GM18870 (cell line): ENCODE results near the gene ITSN1.
"Not testable (repeated sequence)": the region's sequence is repeated elsewhere in the genome, so short reads cannot be mapped to it uniquely, and the experiment has no call there.

Experiments used
- ATAC-seq: cut with Tn5 transposase; IDR thresholded peaks from one replicate; pipeline ENCODE4 v1.9.1; 2021; ENCODE audit warnings: moderate library complexity; ENCODE audit not compliant: unreplicated experiment

ITSN1 gene

GRCh38 chr21:33642027-33642895 is at the start of gene ITSN1:
Gene ITSN1 (plus strand): TSS chr21:33642501. CDS start chr21:33718829, 76,328 bp downstream.
- ATAC-seq, result peak; percentile 84

DNA sequence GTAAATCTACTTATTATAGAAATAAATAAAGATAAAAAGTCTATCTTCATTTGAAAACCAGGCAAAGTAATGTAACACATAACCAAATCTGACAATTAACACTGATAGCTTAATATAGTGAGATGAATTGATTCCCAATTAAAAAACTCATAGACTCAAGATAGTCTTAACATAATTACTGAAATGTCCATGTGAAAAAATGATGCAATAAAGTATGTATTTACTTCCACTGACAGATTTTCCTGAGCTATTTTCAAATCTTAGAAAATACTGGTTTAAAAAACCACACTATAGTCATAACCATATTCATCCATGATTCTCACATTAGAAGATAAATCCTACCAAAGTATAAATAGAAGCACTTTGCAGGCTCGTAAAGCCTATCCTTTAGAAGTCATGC is 44.2 kb upstream of the ITSN1 start:
- no peak for ATAC-seq

GRCh38 chr21:33608559-33608958 is 33.7 kb upstream of the ITSN1 start:
- ATAC-seq, result no peak

DNA sequence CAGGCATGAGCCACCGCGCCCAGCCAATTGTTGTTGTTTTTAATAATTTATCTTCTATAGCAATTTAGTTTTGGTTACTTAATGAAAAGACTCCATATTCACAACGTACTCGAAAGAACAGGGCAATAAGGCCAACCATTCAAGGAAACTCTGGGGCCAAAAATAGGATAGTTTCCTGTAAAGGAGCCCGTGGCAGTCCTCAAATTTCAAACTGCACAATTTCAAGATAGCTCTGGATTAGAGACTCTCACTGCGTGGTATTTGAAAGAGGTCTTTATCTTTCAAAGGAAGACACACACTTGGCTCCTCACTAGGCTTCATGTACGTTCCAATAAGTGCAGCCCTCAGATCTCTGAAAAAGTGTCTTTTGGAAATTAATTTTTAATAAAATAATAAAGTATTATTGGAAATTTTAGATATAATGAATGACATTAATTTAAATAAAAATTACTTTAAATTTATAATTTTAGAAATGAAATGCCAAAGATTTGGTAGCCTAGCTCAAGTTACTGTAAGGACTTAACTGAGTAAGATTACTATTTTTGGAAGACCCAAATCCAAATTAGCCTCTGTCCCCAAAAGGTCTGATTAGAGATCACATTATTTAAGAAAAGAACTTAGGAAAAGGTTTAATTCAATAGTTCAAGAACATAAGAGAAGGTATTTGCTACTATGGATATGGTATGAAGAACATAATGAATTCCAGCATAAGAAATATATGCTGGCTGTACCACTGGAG is 31.1 kb upstream of the ITSN1 start:
- no peak for ATAC-seq

DNA sequence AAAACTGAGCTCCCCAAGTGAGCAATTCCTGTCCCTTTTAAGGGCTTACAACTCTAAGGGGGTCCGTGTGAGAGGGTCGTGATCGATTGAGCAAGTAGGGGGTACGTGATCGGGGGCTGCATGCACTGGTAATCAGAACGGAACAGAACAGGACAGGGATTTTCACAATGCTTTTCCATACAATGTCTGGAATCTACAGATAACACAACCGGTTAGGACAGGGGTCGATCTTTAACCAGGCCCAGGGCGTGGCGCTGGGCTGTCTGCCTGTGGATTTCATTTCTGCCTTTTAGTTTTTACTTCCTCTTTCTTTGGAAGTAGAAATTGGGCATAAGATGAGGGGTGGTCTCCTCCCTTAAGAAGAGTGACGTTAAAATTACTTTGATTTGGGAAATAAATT is 24.7 kb upstream of the ITSN1 start:
- not testable (repeated sequence) for ATAC-seq

DNA sequence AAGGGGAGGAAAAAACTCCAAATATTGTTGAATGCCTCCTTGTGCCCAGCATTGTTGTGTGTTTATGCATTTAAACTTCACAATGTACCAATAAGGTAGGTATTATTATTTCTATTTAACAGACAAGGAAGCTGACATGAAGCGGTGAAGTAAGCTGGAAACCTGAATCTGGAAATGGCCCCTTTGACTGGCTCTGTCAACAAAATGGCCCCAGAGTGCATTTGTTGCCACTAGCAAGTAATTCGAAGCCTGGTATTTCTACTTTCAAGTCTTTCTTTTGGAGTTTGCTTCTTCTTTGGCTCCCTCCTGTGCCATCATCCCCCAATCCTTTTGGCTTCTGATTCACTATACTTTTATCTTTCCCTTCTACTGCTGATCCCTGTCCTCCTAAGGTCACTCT is 23.9 kb upstream of the ITSN1 start:
- no peak for ATAC-seq

DNA sequence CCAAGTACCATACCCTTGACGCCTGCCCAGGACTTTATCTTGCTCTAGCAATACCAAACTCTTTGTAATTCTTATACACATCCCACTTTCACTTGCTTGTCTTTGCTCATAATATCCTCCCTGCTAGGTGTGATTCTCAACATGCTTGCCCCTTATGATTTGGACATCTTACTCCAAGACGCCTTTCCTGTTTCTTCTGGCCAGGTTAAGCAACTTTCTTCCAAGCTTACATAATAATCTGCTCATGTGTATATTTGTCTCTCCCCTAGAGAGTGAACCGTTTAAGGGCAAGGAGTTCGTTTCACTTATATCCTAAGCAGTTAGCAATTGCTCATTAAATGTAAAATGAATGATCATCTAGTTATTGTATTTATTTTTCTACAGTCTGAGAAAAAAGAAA is 22.6 kb upstream of the ITSN1 start:
- no peak for ATAC-seq

DNA sequence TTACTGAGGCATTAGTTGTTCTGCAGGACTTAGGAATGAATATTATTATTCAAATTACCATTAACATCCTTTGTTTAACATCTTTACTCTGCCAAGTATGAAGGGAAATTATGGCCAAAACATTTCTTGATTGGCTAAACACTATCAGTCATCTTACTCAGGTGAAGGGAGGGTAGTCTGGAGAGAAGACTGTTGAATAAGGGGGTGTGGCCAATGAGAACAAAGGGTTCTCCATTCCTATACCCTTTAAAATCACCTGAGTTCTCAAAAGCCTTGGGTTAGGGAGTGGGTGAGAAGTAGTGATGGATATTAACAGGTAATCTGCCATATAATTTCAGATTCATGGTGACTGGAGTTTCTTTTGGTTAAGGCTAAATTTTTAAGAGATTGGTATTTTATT is 20.0 kb upstream of the ITSN1 start:
- no peak for ATAC-seq

DNA sequence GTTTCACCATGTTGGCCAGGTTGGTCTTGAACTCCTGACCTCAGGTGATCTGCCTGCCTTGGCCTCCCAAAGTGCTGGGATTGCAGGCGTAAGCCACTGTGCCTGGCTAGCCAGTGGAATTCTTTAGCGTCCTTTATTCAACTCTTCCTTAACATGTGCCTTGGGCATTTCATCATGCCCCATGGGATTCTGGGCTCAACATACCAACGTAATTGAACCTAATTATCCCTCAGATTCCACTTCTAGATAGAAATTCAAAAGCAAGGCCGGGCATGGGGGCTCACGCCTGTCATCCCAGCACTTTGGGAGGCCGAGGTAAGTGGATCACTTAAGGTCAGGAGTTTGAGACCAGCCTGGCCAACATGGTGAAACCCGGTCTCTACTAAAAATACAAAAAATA is 16.1 kb upstream of the ITSN1 start:
- not testable (repeated sequence) for ATAC-seq

GRCh38 chr21:33634254-33634653 is 8.0 kb upstream of the ITSN1 start:
- no peak for ATAC-seq

DNA sequence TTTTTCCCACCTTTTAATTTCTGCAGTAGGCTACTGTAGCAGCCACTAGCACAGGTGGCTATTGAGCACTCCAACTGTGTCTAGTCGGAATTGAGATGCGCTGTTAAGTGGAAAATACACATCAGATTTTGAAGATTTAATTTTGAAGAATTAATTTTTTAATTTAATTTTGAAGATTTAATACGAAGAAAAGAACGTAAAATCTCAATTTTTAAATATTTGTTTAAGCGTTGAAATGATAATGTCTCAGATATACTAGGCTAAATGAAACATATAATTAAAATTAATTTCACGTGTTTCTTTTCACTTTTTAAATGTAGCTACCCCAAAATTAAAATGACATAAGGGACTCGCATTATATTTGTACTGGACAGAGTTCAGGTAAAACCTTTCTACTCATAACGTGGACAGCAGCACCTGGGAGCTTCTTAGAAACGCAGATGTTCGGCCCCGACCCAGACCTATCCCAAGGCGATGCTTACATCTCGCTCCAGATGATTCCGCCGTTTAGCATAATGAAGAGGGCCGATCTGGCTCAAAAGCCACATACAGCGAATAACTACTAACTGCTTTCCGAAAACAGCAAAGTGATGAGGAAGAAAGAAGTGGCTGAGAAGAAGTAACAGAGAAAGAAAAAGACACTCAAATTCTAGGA is 1.5 kb upstream of the ITSN1 start:
- no peak for ATAC-seq

- peak; percentile 86 for ATAC-seq
Measured at GRCh38 chr21:33641352-33642026, 812 bp upstream of the ITSN1 start, which contains the start of gene CRYZL1. Gene CRYZL1 (minus strand): TSS chr21:33641741. CDS start chr21:33631551, 10,190 bp downstream.

- ATAC-seq, result no peak
Measured at GRCh38 chr21:33642896-33643657, 776 bp downstream of the ITSN1 start.

GRCh38 chr21:33643658-33644311 is 1.5 kb downstream of the ITSN1 start:
- no peak for ATAC-seq

DNA sequence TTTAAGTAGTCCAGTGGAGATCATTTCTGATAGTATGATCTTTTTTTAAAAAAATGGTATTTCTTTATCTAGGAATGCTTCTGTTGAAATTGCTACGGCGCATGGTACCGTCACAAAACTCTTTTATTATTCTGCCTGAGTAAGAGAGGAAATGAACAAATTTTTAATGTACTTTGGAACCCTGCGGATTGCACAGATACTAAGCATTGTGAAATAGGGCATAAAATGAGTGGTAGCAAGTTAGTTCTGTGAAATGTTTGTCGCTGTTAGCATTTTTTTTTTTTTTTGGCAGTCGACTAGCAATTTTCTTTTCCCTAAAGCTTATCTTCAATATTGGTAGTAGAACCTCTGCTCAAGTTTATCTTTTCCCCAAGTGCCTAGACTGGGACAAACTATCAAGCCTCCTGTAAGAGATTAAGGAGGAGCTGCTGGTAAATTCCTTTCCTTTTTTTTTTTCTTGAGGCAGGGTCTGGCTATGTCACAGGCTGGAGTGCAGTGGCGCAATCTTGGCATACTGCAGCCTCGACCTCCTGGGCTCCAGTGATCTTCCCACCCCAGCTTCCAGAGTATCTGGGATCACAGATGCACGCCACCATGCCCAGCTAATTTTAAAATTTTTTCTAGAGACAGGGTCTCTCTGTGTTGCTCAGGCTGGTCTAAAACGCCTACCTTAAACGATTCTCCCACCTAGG is 2.2 kb downstream of the ITSN1 start:
- no peak for ATAC-seq

DNA sequence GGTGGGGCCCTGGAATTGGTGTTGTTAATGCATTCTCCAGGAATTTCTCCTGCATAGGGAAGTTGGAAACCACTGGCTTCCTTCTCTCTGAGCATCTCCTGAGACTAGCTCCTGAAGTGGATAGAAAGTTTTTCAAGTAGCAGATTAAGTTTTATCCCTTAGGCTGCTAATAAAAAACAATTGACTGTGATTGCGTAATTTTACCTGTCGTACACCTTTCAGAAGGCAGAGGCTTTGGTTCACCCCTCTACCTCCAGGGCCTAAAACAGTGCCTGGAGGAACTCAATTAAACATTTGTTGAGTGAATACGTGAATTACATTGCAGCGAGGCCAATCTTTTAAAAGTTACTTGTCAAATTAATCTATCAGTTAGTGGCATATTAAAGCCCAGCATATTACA is 3.4 kb downstream of the ITSN1 start:
- ATAC-seq, result no peak

GRCh38 chr21:33647587-33647986 is 5.3 kb downstream of the ITSN1 start:
- ATAC-seq, result no peak

GRCh38 chr21:33648555-33648954 is 6.3 kb downstream of the ITSN1 start:
- no peak for ATAC-seq

DNA sequence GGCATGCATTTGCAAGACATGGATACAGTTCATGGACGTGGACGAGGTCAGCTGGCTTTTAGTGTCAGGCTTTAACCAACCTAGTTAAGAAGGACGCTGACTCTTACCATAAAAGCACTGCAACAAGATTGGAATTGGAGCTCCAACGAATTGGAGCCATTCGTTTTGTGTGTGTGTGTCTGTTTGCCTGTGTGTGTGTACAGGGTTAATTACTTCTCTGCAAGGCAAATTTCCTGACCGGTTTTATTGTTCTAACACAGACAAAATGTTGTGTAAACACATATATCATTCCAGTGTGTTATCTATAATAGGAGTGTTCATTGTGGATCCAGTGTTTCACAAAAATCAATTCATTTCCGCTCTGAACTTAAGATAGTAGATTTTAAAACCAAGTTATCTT is 7.9 kb downstream of the ITSN1 start:
- ATAC-seq, result no peak
